OCI-LY7 (cell line): ENCODE results near the gene ELMO1. TPM values are rescaled to one million over a fixed set of nuclear protein-coding genes. Genes with fewer than 3 reads are reported as not detected.

Experiments used
- BruUV-seq: library from RNA; stranded (reverse); fragments of 400-500 nt; replicated peaks from 2 replicates; lab custom pipeline; 2021; lab: Mats Ljungman, UMichigan
- CTCF ChIA-PET: fragments of 300-600 bp; sonication (Branson Sonifier 250); formaldehyde crosslinking; loops from one replicate; lab custom pipeline; 2022; ENCODE audit warnings: antibody characterized with exemption; ENCODE audit not compliant: unreplicated experiment; lab: Charles Lee
- POLR2A ChIA-PET: fragments of 300-600 bp; sonication (Branson Sonifier 250); formaldehyde crosslinking; loops from one replicate; lab custom pipeline; 2022; ENCODE audit warnings: antibody characterized with exemption; lab: Charles Lee
- DNase-seq: peaks from one replicate; pipeline ENCODE4 v3.0.0-alpha.2; 2015; ENCODE audit warnings: low spot score
- H2AFZ ChIP-seq: fragments of 200-600 bp; sonication (generic), shearing (Covaris generic); 2 replicates; pipeline ENCODE4 v1.6.1; 2014; ENCODE audit warnings: mild to moderate bottlenecking, antibody characterized with exemption, low read length, moderate library complexity
- H3K27ac ChIP-seq: fragments of 200-600 bp; sonication (generic); 2 replicates; pipeline ENCODE4 v1.5.1; 2014; ENCODE audit warnings: mixed run types, low read depth, mild to moderate bottlenecking, moderate library complexity, low read length, inconsistent platforms; ENCODE audit not compliant: poor library complexity, severe bottlenecking
- H3K36me3 ChIP-seq: fragments of 200-600 bp; sonication (generic); 2 replicates; pipeline ENCODE4 v1.6.1; 2014; ENCODE audit warnings: mild to moderate bottlenecking, antibody characterized with exemption, low read length, moderate library complexity, mixed read lengths; ENCODE audit not compliant: insufficient read depth
- H3K4me1 ChIP-seq: fragments of 200-600 bp; sonication (generic); 2 replicates; pipeline ENCODE4 v1.5.1; 2014; ENCODE audit warnings: mild to moderate bottlenecking, low read length; ENCODE audit not compliant: insufficient read depth, poor library complexity, severe bottlenecking
- H3K4me2 ChIP-seq: fragments of 200-600 bp; sonication (generic); 2 replicates; pipeline ENCODE4 v1.6.1; 2014; ENCODE audit warnings: mild to moderate bottlenecking, low read length
- H3K4me3 ChIP-seq: fragments of 200-600 bp; sonication (generic); 2 replicates; pipeline ENCODE4 v1.5.1; 2014; ENCODE audit warnings: mild to moderate bottlenecking, low read depth, low read length; ENCODE audit not compliant: poor library complexity, severe bottlenecking
- H3K79me2 ChIP-seq: fragments of 200-600 bp; sonication (generic); 2 replicates; pipeline ENCODE4 v1.6.1; 2016; ENCODE audit warnings: low read depth, mild to moderate bottlenecking, low read length, moderate library complexity, mixed read lengths; ENCODE audit not compliant: insufficient read depth
- H3K9me2 ChIP-seq: fragments of 200-600 bp; sonication (generic); 2 replicates; pipeline ENCODE4 v1.6.1; 2016; ENCODE audit warnings: mild to moderate bottlenecking, low read length, mixed read lengths; ENCODE audit not compliant: insufficient read depth
- H3K9me3 ChIP-seq: fragments of 200-600 bp; sonication (generic); 2 replicates; pipeline ENCODE4 v1.6.1; 2014; ENCODE audit warnings: mild to moderate bottlenecking, mixed run types, low read length, mixed read lengths
- H4K20me1 ChIP-seq: fragments of 200-600 bp; sonication (generic); 2 replicates; pipeline ENCODE4 v1.6.1; 2014; ENCODE audit warnings: mild to moderate bottlenecking, antibody characterized with exemption, low read length, moderate library complexity, mixed read lengths; ENCODE audit not compliant: insufficient read depth
- CTCF ChIP-seq: fragments of 200-600 bp; sonication (generic); conservative IDR thresholded peaks from 2 replicates; pipeline ENCODE4 v1.5.1; 2014; ENCODE audit warnings: mild to moderate bottlenecking, antibody characterized with exemption, low read length, moderate library complexity, mixed read lengths
- EZH2phosphoT487 ChIP-seq: fragments of 200-600 bp; sonication (generic); IDR thresholded peaks from 2 replicates; pipeline ENCODE4 v1.6.1; 2018; ENCODE audit warnings: low read depth, borderline replicate concordance, mild to moderate bottlenecking, mixed run types, antibody characterized with exemption, low read length, moderate library complexity, mixed read lengths
- intact Hi-C: fragments of 100-400 bp; cut with micrococcal nuclease; formaldehyde crosslinking; loops from one replicate; pipeline ENCODE4 v1.10.0; 2022; ENCODE audit not compliant: unreplicated experiment
- total RNA-seq, 2 experiments: library from RNA; depleted of rRNA in 1 of 2; stranded (reverse); fragments of >200 nt in 1 of 2; shearing (Covaris generic) in 1 of 2; gene quantifications; 2 replicates each; pipeline ENCODE4 v1.2.3, GENCODE V29; 2014 to 2022

The ELMO1 gene
- total RNA-seq, 2 experiments from 2014 or later, result 101 to 103 TPM

GRCh38 chr7:37215290-37215923, 233.3 kb downstream of the ELMO1 start:
- Histone ChIP-seq H3K9me3 (no peaks in the 10 kb centered on the region), H3K4me1 (no peaks in the 10 kb centered on the region), H3K36me3 (peaks cover 93% of the 10 kb centered on the region), H3K4me3 (no peak overlapping the region), H3K4me2 (no peak overlapping the region), H2AFZ (no peak overlapping the region), H3K79me2 (no peaks in the 10 kb centered on the region), H4K20me1 (no peaks in the 10 kb centered on the region; the same call in 1 of the 2 replicates), H3K27ac (no peak overlapping the region), H3K9me2 (no peaks in the 10 kb centered on the region)
- no peak for DNase-seq
- no peak for TF ChIP-seq EZH2phosphoT487
- TF ChIP-seq CTCF, result no peak
- BruUV-seq, result no TSS peak
- intact Hi-C loops, result loop anchor here (5.0 kb wide), 1 partner anchor 137 kb away; no protein-coding TSS in a partner anchor
- ChIA-PET CTCF (no interaction called here), POLR2A (interaction anchor here (0.6 to 1.0 kb wide), 4 partner anchors 16 to 79 kb away, joined by 3 to 5 read pairs (median 3); no protein-coding TSS in a partner anchor)

GRCh38 chr7:37212556-37212955, 236.1 kb downstream of the ELMO1 start:
- H3K4me1 ChIP-seq, result no peaks in the 10 kb centered on the region
- CTCF ChIA-PET, result no interaction called here
- H2AFZ ChIP-seq, result no peak overlapping the region

More at GRCh38 chr7:37212556-37212955, 236.1 kb downstream of the ELMO1 start:
- no TSS peak for BruUV-seq
- H3K79me2 ChIP-seq, result no peaks in the 10 kb centered on the region
- POLR2A ChIA-PET, result interaction anchor here (0.6 kb wide), 1 partner anchor 603 kb away, joined by 5 read pairs; no protein-coding TSS in a partner anchor
- intact Hi-C loops, result no loop called here
- TF ChIP-seq EZH2phosphoT487 (no peak), CTCF (no peak)
- no peaks in the 10 kb centered on the region for H3K9me3 ChIP-seq
- H3K27ac ChIP-seq, result no peak overlapping the region
- H3K4me3 ChIP-seq, result no peak overlapping the region
- peaks cover 97% of the 10 kb centered on the region for H3K36me3 ChIP-seq
- DNase-seq, result no peak
- no peaks in the 10 kb centered on the region for H3K9me2 ChIP-seq
- H3K4me2 ChIP-seq, result no peak overlapping the region
- no peaks in the 10 kb centered on the region; the same call in 1 of the 2 replicates for H4K20me1 ChIP-seq
